ENCODE data around the gene NFATC2. TPM values are rescaled to one million over a fixed set of nuclear protein-coding genes. Genes with fewer than 3 reads are reported as not detected.

Gene NFATC2
- total and polyA plus RNA-seq, 2 of the 4 experiments (the other 2 are of a cell fraction): 0.18 to 0.38 TPM

DNA sequence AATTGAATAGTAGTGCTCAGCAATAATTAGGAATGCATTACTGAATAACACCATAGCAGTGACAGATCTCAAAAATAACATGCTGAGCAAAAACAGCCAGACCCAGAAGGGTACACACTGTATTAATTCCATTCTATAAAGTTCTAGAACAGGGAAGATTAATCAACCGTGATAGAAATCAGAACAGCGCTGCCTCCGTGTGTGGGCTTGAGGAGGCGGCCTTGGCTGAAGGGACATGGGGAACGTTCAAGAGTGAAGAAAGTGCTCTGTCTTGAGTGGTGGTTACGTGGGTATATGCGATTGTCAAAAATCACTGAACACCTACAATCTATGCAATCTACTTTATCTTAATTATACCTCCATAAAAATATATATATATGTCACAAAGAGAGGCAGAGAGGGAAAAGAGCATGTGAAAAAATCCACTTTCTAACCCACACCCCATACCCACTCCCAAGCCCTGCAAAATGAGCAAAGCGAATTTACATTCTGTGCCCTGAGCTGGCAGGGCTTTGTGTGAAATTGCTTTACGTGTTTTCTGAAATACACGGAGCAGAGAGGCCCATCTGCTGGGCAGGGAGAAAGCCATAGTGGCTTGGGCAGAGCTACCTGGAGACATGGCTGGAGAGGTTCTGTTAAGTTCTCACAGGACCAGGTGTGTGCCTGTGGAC, 74.4 kb downstream of the NFATC2 start:
- no peak overlapping the region for H4K8ac ChIP-seq (ENCODE audit: low read depth in 2 of 2, low read length in 2 of 2)
- ATAC-seq (ENCODE audit: low read depth): no peak
- H2AFZ ChIP-seq (replicated peaks; ENCODE audit: low read length, poor library complexity): no peak overlapping the region
- H3K9me3 ChIP-seq (ENCODE audit: control insufficient read depth, insufficient read depth, low read length): no peaks in the 10 kb centered on the region
- dilution Hi-C loops (cut with HindIII; ENCODE audit: low sequenced_read_pairs, unreplicated experiment) (no loop called here), in situ Hi-C loops (cut with MboI; ENCODE audit: low sequenced_read_pairs) (no loop called here), intact Hi-C loops (cut with micrococcal nuclease) (loop anchor here (2.0 kb wide), 1 partner anchor 43 kb away; no protein-coding TSS in a partner anchor)
- ChIA-PET CTCF (no interaction called here), POLR2A (ENCODE audit: unreplicated experiment) (no interaction called here)
- H3K4me3 ChIP-seq (ENCODE audit: insufficient read depth, low read depth, low read length): no peak overlapping the region
- H2BK15ac ChIP-seq (ENCODE audit: low read depth, low read length): no peak overlapping the region
- no TSS peak for BruUV-seq (replicated peaks)
- H3K4me1 ChIP-seq (ENCODE audit: control insufficient read depth, insufficient read depth, low read length): peaks cover 3% of the 10 kb centered on the region
- H3K56ac ChIP-seq (ENCODE audit: extremely low read depth, insufficient read depth, low read length): no peak overlapping the region
- no peak overlapping the region for H3K23ac ChIP-seq (ENCODE audit: low read depth, low read length)
- no peak overlapping the region for H4K91ac ChIP-seq (ENCODE audit: insufficient read depth, low read depth, low read length)
- no peak overlapping the region for H2BK20ac ChIP-seq (ENCODE audit: low read depth, low read length)
- H3K4me2 ChIP-seq (ENCODE audit: low read depth, low read length): no peak overlapping the region
- no peak overlapping the region for H3K9ac ChIP-seq (ENCODE audit: low read depth, low read length)
- no peaks in the 10 kb centered on the region for H3K27me3 ChIP-seq (ENCODE audit: control insufficient read depth, insufficient read depth, low read length)
- H2AK9ac ChIP-seq (replicated peaks; ENCODE audit: low read depth, low read length, poor library complexity): no peak overlapping the region
- no peak overlapping the region for H3K27ac ChIP-seq (ENCODE audit: insufficient read depth, low read length)
- H3K4ac ChIP-seq (ENCODE audit: low read depth, low read length): no peak overlapping the region
- DNase-seq: no peak
- H2AK5ac ChIP-seq (ENCODE audit: low read depth, low read length): no peak overlapping the region
- no peaks in the 10 kb centered on the region for H4K20me1 ChIP-seq (ENCODE audit: insufficient read depth, low read length)
- WGBS, 2 experiments (ENCODE audit: extremely low coverage in 2 of 2, insufficient read length in 1 of 2): 67% methylated on average over 2 of the region's 10 CpGs; no CpG with 5 or more reads in 1 of the 2 experiments
- no peak overlapping the region for H3K18ac ChIP-seq (ENCODE audit: low read depth, low read length)
- H3K9me1 ChIP-seq (ENCODE audit: insufficient read depth, low read length): no peaks in the 10 kb centered on the region
- H3K36me3 ChIP-seq (ENCODE audit: control insufficient read depth, insufficient read depth, low read length): no peaks in the 10 kb centered on the region
- no peak overlapping the region for H3K14ac ChIP-seq (replicated peaks; ENCODE audit: low read depth, low read length)
- no peak for TF ChIP-seq FOS (IDR thresholded peaks at IDR 0.05; ENCODE audit: low read depth, low read length)
- TF ChIP-seq, protein P1, sequence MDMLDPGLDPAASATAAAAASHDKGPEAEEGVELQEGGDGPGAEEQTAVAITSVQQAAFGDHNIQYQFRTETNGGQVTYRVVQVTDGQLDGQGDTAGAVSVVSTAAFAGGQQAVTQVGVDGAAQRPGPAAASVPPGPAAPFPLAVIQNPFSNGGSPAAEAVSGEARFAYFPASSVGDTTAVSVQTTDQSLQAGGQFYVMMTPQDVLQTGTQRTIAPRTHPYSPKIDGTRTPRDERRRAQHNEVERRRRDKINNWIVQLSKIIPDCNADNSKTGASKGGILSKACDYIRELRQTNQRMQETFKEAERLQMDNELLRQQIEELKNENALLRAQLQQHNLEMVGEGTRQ (IDR thresholded peaks at IDR 0.05; ENCODE audit: low read depth, low read length): no peak
- TF ChIP-seq BHLHE40 (IDR thresholded peaks at IDR 0.05; ENCODE audit: low read depth, low read length): no peak
- TF ChIP-seq POLR2A (IDR thresholded peaks at IDR 0.05; ENCODE audit: low read depth, low read length): no peak
- TF ChIP-seq ELK1 (IDR thresholded peaks at IDR 0.05; ENCODE audit: borderline replicate concordance, low read depth, low read length): no peak
- no peak for TF ChIP-seq MAFK (IDR thresholded peaks at IDR 0.05; ENCODE audit: low read depth, low read length)
- no peak for TF ChIP-seq RAD21 (IDR thresholded peaks at IDR 0.05; ENCODE audit: low read length)
- TF ChIP-seq NFE2L2 (IDR thresholded peaks at IDR 0.05; ENCODE audit: low read depth, low read length): no peak
- TF ChIP-seq MAZ (IDR thresholded peaks at IDR 0.05; ENCODE audit: borderline replicate concordance, low read depth, low read length): no peak
- TF ChIP-seq CEBPB (IDR thresholded peaks at IDR 0.05; ENCODE audit: low read depth, low read length): no peak
- no peak for TF ChIP-seq CHD1 (IDR thresholded peaks at IDR 0.05; ENCODE audit: low read depth, low read length)
- TF ChIP-seq RFX5 (IDR thresholded peaks at IDR 0.05; ENCODE audit: low read depth, low read length): no peak
- no peak for TF ChIP-seq MXI1 (IDR thresholded peaks at IDR 0.05; ENCODE audit: borderline replicate concordance, low read depth, low read length)
- TF ChIP-seq, protein P2, sequence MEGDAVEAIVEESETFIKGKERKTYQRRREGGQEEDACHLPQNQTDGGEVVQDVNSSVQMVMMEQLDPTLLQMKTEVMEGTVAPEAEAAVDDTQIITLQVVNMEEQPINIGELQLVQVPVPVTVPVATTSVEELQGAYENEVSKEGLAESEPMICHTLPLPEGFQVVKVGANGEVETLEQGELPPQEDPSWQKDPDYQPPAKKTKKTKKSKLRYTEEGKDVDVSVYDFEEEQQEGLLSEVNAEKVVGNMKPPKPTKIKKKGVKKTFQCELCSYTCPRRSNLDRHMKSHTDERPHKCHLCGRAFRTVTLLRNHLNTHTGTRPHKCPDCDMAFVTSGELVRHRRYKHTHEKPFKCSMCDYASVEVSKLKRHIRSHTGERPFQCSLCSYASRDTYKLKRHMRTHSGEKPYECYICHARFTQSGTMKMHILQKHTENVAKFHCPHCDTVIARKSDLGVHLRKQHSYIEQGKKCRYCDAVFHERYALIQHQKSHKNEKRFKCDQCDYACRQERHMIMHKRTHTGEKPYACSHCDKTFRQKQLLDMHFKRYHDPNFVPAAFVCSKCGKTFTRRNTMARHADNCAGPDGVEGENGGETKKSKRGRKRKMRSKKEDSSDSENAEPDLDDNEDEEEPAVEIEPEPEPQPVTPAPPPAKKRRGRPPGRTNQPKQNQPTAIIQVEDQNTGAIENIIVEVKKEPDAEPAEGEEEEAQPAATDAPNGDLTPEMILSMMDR (conservative IDR thresholded peaks at IDR 0.05; ENCODE audit: low read depth, low read length): no peak
- no peak for TF ChIP-seq SMC3 (IDR thresholded peaks at IDR 0.05; ENCODE audit: low read depth, low read length)
- TF ChIP-seq RCOR1 (IDR thresholded peaks at IDR 0.05; ENCODE audit: insufficient replicate concordance, low read length): no peak
- H2BK5ac ChIP-seq (ENCODE audit: low read depth, low read length, poor library complexity, severe bottlenecking): no peak overlapping the region
- no peaks in the 10 kb centered on the region for H3K79me1 ChIP-seq (ENCODE audit: low read depth in 1 of 2, low read length in 2 of 2)
- H4K5ac ChIP-seq (ENCODE audit: low read depth, low read length): no peak overlapping the region
- H2BK120ac ChIP-seq (ENCODE audit: low read depth, low read length): no peak overlapping the region

Measured in IMR-90 (cell line).